GM12872 (cell line): Measurements from ENCODE around the gene NDUFS2.

ENCODE experiments used
- TF ChIP-seq, protein P1 (sequence below): IDR thresholded peaks from 3 replicates; pipeline ENCODE4 v1.5.1; 2011; ENCODE audit warnings: low read depth, mild to moderate bottlenecking, low read length, moderate library complexity; ENCODE audit not compliant: insufficient read depth

NDUFS2 gene

GRCh38 chr1:161165742-161166668 lies 36.2 kb upstream of the NDUFS2 start, which contains the start of gene PPOX:
TSS of gene PPOX (plus strand) at chr1:161166426. CDS start at chr1:161166848, 422 bp downstream.
- TF ChIP-seq, protein P1, sequence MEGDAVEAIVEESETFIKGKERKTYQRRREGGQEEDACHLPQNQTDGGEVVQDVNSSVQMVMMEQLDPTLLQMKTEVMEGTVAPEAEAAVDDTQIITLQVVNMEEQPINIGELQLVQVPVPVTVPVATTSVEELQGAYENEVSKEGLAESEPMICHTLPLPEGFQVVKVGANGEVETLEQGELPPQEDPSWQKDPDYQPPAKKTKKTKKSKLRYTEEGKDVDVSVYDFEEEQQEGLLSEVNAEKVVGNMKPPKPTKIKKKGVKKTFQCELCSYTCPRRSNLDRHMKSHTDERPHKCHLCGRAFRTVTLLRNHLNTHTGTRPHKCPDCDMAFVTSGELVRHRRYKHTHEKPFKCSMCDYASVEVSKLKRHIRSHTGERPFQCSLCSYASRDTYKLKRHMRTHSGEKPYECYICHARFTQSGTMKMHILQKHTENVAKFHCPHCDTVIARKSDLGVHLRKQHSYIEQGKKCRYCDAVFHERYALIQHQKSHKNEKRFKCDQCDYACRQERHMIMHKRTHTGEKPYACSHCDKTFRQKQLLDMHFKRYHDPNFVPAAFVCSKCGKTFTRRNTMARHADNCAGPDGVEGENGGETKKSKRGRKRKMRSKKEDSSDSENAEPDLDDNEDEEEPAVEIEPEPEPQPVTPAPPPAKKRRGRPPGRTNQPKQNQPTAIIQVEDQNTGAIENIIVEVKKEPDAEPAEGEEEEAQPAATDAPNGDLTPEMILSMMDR, result peak; percentile 67

DNA sequence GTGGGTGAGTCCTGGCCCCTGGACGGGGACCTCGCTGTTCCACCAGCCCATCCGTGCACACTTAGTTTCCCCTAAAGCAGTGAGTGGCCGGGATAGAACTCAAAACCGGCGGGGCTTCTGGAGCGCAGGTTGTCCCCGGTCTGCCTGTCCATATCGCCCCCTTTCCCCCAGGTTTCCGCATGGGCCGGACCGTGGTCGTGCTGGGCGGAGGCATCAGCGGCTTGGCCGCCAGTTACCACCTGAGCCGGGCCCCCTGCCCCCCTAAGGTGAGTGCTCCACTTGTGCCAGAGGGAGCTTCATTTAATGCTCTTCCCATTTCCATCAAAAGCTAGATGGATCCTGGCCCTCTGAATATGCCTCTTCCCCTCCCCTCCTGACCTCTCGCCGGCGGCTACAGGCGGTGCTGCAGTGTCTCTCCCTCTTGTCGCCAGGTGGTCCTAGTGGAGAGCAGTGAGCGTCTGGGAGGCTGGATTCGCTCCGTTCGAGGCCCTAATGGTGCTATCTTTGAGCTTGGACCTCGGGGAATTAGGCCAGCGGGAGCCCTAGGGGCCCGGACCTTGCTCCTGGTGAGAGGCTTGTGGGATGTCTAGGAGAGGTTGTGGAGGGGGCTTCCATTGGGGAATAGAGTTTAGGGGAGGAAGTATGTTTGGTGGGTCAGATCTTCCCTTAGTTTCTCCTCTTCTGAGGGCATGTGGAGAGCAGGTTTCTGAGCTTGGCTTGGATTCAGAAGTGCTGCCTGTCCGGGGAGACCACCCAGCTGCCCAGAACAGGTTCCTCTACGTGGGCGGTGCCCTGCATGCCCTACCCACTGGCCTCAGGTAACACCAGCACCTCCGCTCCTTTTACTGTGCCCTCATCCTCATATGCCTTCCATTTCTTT lies 35.3 kb upstream of the NDUFS2 start:
- TF ChIP-seq, protein P1, result no peak

DNA sequence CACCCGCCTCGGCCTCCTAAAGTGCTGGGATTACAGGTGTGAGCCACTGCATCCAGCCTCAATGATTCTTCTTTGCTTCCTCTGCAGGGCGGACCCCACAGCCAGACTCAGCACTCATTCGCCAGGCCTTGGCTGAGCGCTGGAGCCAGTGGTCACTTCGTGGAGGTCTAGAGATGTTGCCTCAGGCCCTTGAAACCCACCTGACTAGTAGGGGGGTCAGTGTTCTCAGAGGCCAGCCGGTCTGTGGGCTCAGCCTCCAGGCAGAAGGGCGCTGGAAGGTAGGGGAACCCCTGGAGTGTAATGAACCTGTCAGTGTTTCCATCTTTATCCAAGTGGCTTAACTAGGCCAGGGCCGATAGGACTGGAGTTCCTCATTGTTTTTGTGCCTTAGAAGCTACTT lies 33.3 kb upstream of the NDUFS2 start:
- TF ChIP-seq, protein P1, result no peak

DNA sequence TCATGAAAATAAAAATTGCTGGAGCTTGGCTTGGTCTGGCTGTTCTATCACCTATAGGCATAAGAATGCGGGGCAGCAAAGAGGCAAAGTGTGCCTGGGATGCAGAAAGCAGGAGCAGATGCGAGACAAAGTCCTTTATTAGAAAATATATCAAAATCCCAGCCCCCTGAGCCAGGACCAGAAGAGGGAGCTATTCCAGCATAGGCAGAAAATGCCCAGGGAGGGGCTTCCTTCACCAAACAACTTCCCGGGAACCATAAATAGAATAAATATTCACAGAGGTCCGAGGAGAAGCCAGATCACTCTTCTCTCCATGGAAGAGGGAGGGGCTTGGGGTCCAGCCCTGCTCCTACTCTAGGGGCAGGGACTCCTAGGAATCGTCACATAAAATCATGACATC lies 31.0 kb upstream of the NDUFS2 start:
- TF ChIP-seq, protein P1, result 0 out of 3 replicates have a peak, but pooled peaks have one; percentile 6

DNA sequence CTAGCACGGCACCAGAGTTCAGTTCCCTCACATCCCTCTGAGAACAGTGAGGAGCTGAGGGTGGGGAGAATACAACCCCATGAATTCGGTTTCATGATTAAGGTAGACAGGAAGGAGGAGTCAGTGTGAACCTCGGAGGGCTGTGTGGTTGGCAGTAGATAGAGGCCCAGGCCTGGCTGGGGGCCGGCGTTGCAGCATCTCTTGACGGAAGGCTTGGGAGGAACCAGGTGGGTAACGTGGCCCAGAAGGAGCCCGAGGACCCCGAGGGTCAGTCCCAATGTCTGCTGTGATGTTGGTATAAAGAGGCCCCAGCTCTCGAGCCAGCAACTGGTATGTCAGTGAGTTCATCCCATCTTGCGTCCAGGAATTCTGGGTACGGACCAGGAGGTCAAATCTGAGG lies 30.5 kb upstream of the NDUFS2 start:
- TF ChIP-seq, protein P1, result no peak

DNA sequence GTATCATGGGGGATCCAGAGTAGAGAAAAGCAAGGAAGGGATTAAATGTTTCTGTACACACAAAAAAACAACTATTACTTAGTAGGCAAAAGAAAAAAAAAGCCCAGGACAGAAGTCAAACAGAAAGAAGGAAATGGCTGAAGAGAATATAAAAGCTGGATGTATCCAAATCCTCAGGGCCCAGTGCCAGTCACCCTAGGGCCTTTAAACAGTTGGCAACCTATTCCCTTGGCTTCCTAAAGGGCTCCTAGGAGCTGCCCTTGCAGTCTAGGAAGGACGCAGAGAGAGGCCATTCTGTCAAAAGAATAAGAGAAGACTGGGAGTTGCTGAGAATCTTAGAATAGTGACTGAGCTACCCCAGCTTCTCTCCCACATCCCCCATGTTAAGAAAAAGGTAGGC lies 29.8 kb upstream of the NDUFS2 start:
- TF ChIP-seq, protein P1, result no peak

DNA sequence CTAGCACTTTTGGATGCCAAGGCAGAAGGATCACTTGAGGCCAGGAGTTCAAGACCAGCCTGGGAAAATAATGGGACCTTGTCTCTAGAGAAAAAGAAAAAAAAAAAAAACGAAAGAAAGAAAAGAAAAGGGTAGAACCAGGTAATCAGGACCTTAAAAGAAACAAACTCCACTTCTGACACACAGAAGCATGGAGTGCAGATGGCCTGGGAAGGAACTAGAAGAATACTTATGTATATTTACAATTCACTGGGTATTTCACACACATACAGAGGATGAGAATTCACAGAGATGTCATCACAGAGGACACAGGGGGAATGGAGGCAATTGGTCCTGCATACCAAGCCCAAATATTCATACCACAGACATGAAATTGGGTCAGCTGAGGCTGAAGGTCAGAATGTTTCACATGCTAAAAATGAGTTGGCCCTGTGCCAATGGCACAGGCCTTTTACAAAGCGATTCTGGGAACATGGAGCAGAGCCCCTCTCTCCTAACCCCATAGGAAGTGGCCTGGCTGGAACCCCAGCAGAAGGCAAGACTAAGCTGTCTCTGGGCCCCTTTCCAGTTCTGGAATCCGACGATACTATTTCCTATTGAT lies 29.3 kb upstream of the NDUFS2 start:
- TF ChIP-seq, protein P1, result no peak
